PC-9 (cell line): Measurements from ENCODE around the gene ELMO3.

Source experiments
- CTCF ChIP-seq: fragments of 200-600 bp; sonication (generic); conservative IDR thresholded peaks from 2 replicates; pipeline ENCODE4 v1.6.1; 2017; ENCODE audit warnings: mixed run types, antibody characterized with exemption, mild to moderate bottlenecking, moderate library complexity
- EZH2 ChIP-seq: fragments of 200-600 bp; sonication (generic); IDR thresholded peaks from 2 replicates; pipeline ENCODE4 v1.8.0; 2017; ENCODE audit warnings: antibody characterized with exemption, low read depth

- TF ChIP-seq CTCF (no peak), EZH2 (no peak)
Observed at GRCh38 chr16:67188323-67188722, 10.6 kb upstream of the ELMO3 start.
